NCI-H187 (cell line): ENCODE measurements around the gene CDC42BPG.

Experiments
- DNase-seq, 2 experiments: peaks; one replicate each; lab custom pipeline; 2025; lab: John Stamatoyannopoulos, UW

Gene CDC42BPG

DNA sequence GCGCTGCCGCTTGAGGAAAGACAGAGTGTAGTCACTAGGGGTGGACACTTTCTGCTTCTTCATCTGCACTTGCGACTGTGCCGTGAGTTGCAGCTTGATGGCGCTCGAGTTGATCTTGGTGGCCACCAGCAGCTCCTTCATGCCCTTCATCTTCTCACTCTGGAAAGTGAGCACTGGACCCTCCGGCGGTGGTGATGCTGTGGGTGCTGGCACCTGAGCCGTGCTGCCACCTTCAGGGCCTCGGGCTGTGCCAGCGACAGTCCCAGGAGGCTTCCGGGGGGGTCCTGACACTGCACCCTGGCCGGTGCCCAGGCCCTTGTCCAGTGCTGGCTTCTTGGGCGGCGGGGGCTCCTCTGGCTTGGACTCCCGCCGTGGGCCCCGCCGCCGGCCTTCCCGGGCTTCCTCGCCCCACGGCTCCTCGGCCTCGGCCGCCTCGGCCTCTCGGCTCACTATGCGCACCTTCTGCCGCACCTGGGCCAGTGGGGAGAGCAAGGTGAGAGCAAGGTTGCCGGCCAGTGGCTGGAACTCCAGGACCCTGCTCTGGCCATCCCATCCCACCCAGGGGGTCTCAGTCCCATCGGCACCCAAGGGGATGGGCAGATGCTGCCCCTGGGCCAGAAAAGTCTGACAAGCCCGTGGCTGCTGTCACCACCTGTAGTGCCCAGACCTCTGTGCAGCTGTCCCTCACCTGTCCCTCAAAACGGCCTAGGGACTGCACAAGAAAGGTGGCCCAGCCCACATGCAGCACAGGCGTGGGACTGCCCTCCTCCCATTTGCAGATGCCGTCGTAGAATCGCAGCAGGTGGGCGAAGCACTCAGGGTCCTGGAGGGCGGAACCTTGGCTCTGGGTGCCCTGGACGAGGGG lies 39.9 kb downstream of the CDC42BPG start:
- no peak for DNase-seq

DNA sequence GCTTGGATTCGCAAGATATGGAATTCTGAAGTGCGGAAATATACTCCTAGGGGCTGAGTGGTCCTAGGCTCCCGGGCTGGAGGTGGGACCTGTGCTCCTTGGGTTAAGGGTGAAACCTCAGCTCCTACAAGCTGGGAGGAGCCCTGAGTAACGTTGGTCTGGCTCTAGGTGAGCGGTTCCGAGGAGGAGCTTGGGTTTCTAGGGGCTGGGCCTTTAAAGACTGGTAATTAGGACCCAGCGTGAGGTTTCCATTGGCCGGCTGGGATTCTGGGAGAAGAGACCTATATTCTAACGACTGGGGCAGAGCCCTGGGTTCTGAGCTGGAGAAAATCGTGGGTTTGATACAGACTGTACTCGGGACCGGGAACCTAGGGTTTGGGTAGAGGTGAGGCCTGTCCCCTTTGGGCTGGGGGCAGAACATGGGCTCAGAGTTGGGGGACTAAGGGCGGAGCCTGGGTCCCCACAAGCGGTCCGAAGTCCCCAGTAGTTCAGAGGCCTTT lies 40.6 kb downstream of the CDC42BPG start:
- DNase-seq: no peak

DNA sequence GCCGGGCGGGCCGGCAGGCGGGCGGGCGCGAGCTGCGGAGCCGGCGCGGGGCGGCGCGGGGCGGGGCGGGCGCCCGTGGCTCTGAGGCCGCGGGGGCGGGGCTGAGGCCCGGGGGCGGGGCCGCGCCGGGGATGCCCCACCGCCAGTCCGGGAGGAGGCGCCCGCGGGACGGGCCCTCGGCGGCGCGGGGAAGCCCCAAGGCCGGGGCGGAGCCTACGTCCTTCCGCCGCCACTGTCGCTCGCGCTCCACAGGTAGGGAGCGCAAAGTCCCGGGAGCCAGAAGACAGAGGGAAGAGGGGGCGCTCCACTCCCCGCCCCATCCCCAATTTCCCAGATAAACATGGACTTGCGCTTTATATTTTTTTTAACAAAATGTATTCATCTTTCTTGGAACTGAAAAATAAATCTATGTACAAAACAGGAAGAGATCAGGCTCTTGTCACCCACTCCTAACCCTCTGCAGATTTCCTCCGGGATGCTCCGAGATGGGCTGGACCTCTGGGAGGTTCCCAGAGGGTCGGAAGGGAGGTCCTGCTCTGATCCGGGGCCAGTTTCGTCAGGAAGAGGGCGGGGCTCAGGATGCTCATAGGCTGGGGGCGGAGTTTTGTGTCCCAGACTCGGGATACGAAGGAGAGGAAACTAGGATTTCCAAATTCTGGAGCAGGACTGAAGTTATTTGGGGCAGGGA lies 41.2 kb downstream of the CDC42BPG start, which contains the start of gene MAP4K2:
MAP4K2 (minus strand) TSS at position 57 of the 688 bp plus-strand sequence. CDS start 65 bp downstream, outside the sequence.
- DNase-seq: peak; percentile 39 to 74

DNA sequence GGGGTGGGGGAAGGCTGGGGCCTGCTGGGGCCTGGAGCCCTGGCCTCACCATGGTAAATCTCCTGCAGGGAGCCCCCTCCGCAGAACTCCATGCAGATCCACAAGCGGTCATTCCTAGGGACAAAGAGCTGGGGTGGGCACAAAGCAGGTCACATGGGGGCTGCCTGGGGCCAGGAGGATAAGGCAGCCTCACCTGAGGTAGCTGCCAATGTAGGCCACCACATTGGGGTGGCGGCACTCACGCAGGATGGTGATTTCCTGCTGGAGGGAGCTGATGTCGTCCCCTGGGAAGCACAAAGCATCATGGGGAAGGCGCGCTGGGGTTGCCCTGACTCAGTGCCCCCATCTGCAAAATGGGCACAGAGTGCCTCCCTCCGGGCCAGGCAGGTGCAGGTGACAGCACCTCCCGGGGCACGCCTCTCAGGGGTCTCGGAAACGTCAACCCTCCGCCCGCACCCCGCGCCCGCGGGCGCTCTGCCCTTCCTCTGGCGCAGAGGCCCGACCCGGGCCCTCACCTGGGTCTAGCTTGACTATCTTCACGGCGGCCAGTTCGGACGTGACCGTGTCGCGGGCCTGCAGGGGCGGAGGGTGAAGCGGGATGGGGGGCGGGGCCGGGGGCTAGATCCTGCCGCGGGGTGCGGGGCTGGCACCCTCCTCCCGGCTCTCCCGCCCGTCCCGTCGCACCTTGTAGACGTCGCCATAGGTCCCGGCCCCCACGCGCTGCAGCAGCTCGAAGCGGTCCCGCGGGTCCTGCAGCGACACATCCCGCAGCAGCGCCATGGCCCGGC lies 41.9 kb downstream of the CDC42BPG start:
- DNase-seq: no peak

DNA sequence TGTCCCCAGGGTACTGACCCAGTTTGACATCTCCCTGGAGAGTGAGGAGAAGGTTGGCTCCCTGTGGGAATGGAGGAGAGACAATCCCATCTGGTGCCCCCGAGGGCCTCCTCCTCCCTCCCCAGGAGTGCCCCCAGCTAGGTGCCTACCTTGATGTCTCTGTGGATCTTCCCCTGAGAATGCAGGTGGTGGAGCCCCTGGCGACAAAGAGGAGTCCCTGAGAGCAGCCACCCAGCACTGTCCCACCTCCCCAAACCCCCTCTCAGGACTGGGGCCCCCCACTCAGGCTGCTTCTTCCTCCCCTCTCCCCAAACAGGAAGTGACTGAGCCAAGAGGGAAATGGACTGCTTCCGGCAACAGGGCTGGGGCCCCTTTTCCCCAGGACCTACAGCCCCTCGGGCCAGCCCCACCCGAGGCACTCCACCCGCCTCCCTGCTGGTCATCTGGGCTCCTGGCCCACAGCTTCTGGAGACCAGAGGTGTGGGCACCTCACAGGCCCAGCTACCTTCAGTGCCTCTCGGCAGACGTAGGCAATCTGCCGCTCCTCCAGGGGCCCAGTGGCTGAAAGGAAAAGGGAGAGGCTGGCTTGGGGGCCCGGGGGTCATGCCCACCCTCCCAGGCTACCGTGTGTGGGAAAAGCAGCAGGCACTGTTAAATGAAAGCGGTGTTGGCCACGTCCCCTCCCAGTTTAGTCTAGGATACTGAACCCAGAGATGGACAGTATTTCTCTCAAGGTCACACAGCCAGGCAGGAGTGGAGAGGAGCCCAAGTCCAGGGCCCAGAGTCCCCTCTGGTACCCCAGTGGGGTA lies 42.7 kb downstream of the CDC42BPG start:
- no peak for DNase-seq

DNA sequence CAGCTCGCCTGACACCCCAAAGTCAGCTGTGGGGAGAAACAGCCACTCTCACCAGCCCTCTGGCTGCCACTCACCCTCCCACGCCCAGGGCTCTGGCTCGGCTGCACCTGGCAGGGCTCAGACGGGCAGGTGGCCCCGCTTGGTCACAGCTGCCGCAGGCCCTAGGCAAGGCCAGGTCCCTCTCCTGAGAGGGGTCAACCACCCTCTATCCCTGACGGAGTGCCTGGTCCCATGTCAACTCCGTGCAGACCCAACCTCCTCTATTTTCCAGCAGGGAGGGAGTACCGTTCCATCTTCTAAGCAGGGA lies 43.3 kb downstream of the CDC42BPG start:
- no peak for DNase-seq

DNA sequence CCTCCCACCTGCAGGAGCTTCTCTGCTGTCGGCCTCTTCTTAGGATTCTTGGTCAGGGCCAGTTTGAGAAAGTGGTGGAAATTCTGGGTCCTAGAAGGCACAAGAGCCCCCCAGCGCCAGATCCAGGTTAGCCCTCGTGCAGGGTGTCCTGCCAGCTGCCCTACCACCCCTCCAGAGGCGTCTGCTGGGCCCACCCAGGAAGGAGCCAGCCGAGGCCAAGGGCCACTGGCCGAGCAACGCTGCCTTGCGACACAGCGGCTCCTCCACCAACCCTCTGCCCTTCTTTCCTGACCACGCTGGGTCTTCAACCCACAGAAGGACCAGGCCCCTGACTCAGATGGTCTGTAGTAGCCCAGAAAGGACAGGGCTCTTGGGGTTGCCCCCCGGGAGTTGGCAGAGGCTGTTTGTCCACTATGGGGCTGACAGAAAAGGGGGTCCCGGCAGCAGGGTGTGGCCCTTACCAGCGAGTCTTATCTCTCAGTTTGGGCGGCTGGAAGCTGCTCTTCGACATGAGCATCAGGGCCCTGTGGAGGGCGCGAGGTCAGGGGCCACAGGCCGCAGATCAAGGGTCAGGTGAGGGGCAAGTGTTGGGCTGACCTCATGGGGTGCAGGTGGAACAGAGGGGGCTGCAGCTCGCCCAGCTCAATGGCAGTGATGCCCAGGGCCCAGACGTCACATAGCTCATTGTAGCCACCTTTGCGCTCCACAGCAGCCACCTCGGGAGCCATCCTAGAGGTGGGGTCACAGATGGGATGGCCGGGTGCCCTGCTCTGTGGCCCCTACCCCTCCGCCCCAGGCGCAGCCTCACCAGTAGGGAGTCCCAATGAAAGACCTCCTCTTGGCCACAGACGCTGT lies 43.9 kb downstream of the CDC42BPG start:
- no peak for DNase-seq

DNA sequence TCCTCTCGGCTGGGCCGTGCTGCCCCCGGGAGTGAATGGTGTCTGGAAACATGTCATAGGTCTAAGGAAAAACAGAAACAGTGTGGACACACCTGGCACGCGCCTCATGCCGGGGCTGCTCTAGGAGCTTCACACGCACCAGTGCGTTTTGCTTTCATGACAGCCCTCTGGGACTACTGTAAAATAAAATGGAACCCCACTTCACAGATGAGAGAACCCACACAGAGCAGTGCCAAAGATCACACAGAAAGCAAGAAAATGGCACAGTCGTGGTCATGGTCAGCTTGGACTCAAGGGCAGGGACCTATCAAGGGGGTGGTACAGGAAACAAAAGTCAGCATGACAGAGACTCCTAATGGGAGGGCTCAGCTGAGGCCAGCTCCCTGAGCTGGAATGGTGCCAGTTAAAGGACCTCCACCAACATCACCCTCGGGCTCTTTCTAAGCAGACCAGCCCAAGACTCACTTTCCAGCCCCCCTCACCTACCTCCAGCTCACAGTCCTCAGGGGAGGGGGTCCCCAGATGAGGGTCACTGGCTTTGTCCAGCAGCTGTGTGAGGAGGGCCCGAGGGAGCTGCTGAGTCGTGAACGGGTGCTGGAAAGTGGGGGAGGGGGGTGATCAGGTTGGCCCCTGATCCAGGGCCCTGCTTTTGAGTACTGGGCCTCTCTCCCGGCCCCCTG lies 44.7 kb downstream of the CDC42BPG start:
- DNase-seq: peak in 1 of 2 experiments; percentile 6

DNA sequence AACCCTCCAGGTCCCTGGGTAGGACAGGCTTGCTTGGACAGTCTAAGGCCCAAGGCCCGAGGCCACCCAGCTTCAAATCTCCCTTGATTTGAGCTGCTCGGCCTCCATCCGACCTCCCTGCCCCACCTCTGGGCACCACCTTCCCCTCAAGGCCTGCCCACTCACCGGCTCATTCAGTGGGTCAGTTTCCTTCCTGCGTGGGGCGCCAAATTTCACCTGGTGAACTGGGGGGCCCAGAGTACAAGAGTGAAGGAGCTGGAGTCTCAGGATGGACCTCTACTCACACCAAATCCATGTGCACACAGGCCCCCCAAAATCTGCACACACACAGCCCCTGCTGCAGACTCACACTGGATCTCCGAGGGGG lies 45.2 kb downstream of the CDC42BPG start:
- no peak for DNase-seq

DNA sequence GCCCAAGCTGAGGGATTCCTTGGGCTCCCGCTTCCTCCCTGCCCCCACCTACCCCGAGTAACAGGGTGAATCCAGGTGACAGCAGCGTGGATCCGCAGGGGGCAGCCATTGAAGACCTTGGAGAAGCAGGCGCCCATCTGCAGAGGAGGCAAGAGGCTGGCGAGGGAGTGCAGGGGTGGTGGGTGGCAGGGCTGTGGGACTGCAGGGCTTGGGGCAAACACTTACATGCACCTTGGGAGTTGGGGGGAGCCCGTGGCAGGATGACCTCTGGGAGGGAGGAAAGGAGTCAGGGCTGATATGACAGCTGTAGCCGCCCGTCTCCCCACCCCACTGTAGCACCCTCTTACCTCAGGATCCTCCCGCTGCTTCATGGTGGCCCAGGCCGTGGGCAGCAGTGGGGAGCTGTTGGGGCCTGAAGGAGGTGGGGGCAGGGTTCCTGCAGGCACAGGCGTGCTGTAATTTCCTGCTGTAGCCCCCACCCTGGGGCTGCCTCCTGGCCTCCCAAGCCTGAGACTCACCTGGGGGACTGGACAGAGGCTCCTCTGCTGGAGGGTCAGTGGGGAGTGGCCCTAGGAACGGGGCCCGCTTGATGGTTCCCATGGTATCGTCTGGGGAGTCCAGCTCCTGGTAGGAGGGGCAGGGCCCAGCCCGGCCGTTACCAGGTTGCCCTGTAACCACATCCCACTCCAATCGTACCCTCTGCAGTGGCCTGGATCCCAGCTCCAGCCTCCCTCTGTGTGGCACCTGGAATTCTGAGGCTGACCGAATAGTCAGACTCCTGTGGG lies 47.5 kb downstream of the CDC42BPG start:
- DNase-seq: no peak

DNA sequence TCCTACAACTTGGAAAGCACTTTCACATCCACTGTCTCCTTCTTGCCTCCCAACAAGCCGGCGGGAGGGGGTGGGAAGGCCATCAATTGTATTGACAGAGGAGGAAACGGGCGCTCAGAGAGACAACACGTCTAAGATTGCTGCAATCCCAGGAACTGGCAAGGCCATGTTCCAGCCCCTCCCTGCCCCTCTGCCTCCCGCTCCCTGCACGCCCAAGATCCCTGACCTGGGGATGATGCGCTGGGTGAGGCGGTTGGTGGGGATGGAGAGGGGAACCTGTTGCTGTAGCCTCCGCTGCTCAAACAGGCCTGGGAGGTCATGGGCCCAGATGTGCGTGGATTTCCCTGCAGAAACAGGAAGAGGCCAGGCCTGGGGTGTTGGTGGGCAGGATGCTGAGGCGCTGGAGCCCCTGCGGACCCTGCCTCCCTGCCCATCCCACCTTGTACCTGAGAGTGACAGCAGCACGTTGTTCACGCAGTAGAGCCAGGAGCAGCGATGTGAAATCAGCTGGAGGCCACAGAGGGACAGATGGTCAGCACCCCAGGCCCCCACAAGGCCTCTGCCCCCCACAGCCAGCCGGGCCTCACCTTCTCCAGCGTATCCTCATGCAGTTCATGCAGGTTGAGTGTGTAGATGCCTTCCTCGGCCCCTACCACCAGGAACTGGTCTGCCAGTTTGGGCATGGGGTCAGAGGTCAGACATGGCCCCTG lies 48.3 kb downstream of the CDC42BPG start:
- DNase-seq: no peak

DNA sequence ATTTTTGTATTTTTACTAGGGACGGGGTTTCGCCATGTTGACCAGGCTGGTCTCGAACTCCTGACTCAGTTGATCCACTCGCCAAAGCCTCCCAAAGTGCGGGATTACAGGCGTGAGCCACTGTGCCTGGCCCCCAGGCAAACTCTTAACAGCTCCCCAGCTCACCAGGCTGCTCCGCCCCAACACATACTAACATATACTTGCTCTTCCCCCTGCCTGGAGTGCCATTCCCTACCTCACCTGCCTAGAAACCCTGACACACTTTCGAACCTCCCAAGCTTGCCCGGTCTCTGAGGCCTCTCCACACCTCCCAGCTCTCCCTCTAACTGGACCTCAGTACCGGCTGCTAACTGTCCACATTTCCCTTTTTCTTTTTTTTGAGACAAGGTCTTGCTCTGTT lies 49.9 kb downstream of the CDC42BPG start:
- no peak for DNase-seq

DNA sequence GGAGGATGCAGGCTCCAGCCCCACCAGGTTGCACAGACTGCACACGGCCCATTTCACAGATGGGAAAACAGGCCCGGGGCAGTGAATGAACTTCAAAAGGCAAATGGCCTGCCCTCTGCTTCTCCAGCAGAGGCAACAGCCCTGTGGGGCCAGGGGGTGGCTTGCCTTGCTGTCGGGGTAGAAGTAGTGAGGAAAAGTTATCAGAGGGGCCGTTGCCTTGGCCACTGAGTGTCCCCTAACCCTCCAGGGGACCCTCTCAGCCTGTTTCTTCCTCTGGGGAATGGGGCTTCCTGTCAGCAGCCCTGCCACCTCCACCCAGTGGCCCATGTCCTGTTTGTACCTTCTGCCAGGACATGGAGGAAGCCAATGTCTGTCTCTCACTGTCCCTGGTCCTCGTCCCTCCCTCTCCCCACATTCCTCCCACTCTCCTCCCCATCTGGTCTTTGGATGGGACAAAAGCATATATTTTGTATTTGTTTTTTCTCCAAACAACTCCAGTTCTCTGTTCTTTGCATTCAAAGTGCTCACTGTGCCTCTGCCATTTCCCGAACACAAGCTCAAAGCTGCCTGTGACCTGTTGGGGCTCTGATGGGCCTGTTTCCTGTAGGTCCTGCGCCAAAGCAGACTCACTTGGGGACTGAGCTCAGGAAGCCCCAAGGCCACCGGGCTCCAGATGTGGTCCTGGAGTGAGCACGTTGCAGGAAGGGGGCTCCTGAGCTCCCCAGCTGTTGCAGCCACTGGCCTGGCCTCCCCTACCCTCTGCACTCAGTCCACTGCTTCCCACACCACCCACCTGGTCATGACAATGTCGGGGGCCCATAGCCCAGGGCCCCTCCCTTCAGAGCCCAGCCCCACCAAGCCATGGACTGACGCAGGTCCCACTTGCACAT lies 50.9 kb downstream of the CDC42BPG start:
- no peak for DNase-seq

DNA sequence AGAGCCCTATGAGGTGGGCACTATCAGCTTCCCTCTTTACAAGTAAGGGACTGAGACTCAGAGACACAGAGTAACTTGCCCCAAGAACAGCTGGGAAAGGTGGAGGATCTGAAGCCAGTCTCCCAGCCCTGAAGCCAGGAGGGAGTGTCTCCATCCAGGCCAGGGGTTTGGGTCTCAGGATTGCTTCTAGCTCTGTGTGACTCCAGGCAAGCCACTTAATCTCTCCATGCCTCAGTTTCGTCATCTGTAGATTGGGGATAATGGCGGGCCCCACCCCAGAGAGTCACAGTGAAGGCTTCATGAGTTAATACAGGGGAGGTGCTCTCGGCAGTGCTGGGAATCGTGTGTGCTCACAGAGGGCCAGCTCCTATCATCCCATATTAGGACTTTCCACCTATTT lies 52.0 kb downstream of the CDC42BPG start:
- no peak for DNase-seq

DNA sequence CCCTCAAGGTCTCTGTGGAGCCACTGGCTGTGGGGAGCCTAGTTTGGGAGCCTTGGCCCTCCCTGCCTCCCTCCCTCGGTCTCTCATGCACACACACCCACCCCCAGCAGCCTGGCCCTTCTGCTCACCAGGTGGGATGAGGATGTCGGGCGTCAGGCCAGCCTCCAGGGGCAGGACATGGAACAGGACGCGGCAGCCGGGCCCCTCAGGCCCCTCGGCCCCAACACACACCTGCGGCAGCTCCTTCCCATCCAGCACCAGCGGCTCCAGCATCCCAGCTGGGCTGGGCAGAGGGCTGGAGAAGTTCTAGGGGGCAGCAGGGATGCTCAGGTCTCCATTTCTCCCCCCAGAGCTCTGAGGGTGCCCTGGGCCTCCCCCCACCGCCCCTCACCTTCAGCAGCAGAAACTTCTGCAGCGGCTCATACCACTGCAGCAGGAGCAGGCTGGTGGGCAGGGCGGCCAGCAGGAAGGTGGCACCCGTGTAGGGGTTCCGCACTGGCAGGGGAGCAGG lies 52.6 kb downstream of the CDC42BPG start:
- no peak for DNase-seq

DNA sequence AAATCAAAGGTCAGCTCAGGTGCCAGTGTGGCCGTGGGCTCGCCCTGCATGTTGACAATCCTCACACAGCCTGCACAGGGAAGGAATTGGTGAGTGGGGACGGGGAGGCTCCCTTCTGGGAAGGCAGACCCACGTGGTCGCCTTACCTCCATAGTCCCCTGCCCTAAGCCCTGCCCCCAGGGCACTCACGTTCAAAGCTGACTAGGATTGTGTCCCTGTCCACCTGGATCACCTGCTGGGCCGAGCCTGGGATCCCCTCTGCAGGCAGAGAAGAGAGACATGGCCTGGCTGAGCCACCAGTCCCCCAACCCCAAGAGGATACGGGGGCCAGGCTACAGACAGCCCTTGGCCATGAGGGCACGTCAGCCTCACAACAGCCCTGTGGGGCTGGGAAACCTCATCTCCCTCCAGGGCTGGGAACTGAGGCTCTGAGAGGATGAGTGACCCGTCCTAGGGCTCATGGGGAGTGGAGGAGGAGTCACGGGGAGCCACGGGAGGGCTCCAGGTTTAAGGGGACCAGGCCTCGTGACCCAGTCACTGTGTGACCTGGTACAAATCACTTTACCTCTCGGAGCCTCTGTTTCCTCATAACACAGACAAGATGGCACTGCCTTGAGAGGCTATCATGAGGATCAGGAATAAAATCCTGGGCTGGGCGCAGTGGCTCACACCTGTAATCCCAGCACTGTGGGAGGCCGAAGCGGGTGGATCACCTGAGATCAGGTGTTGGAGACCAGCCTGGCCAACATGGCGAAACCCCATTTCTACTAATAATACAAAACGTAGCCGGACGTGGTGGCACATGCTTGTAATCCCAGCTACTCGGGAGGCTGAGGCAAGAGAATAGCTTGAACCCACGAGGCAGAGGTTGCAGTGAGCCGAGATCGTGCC lies 54.0 kb downstream of the CDC42BPG start:
- DNase-seq: no peak
